GM12878 (cell line): ENCODE data around the gene C3orf70. TPM values are rescaled to one million over a fixed set of nuclear protein-coding genes. Genes with fewer than 3 reads are reported as not detected.

Experiments used
- ATAC-seq: fragments of 200-7000 bp; cut with Tn5 transposase; 3 replicates; pipeline ENCODE4 v1.9.1; 2020; ENCODE audit warnings: mild to moderate bottlenecking, moderate library complexity
- BruUV-seq: library from RNA; stranded (reverse); fragments of 400-500 nt; replicated peaks from 2 replicates; lab custom pipeline; 2021; lab: Mats Ljungman, UMichigan
- CTCF ChIA-PET: fragments of 300-600 bp; sonication (Branson Sonifier 250); formaldehyde crosslinking; extraction: SDS; loops from one replicate; lab custom pipeline; 2021; ENCODE audit warnings: inconsistent platforms; lab: Yijun Ruan, JAX
- POLR2A ChIA-PET: fragments of 350-600 bp; formaldehyde crosslinking; extraction: SDS; loops from one replicate; lab custom pipeline; 2021; ENCODE audit warnings: inconsistent platforms; lab: Charles Lee
- RAD21 ChIA-PET: fragments of 300-600 bp; sonication (Branson Sonifier 250); formaldehyde crosslinking; loops from one replicate; lab custom pipeline; 2023; ENCODE audit warnings: antibody characterized with exemption; ENCODE audit not compliant: unreplicated experiment; lab: Charles Lee
- SMC1A ChIA-PET: fragments of 300-600 bp; sonication (Branson Sonifier 250); formaldehyde crosslinking; loops from one replicate; lab custom pipeline; 2023; ENCODE audit not compliant: unreplicated experiment, uncharacterized antibody; lab: Charles Lee
- DNase-seq: peaks from one replicate; pipeline ENCODE4 v3.0.0-alpha.2; 2011; ENCODE audit warnings: low read depth, low spot score
- FAIRE-seq: peaks from 3 replicates; lab custom pipeline; 2011; peaks lifted over from hg19 to GRCh38; lab: Jason Lieb, UNC
- H2AFZ ChIP-seq: 2 replicates; pipeline ENCODE4 v1.6.0; 2011; ENCODE audit warnings: low read depth, low read length, control low read depth; ENCODE audit not compliant: control insufficient read depth
- H3K27ac ChIP-seq: 2 replicates; pipeline ENCODE4 v1.5.1; 2011; ENCODE audit warnings: control low read depth; ENCODE audit not compliant: control insufficient read depth, insufficient read depth
- H3K27me3 ChIP-seq, 2 experiments: replicated peaks in 1 of 2; 2 replicates each; pipeline versions ENCODE4 v1.6.0 to v1.6.1; 2011; ENCODE audit warnings: low read length in 1 of 2; ENCODE audit not compliant: control insufficient read depth in 2 of 2, insufficient read depth in 2 of 2
- H3K36me3 ChIP-seq, 2 experiments: 2 replicates each; pipeline ENCODE4 v1.5.1; 2011; ENCODE audit warnings: low read length in 1 of 2; ENCODE audit not compliant: control insufficient read depth in 2 of 2, insufficient read depth in 2 of 2
- H3K4me1 ChIP-seq: 2 replicates; pipeline ENCODE4 v1.6.1; 2011; ENCODE audit warnings: mild to moderate bottlenecking, low read length, moderate library complexity, mixed read lengths; ENCODE audit not compliant: control insufficient read depth, insufficient read depth
- H3K4me2 ChIP-seq: 2 replicates; pipeline ENCODE4 v1.6.0; 2011; ENCODE audit warnings: control low read depth; ENCODE audit not compliant: control insufficient read depth, insufficient read depth
- H3K4me3 ChIP-seq: fragments of 200-600 bp; sonication (generic); 2 replicates; pipeline ENCODE4 v1.5.1; 2016
- H3K79me2 ChIP-seq: 2 replicates; pipeline ENCODE4 v1.6.0; 2011; ENCODE audit warnings: low read length; ENCODE audit not compliant: control insufficient read depth, insufficient read depth
- H3K9ac ChIP-seq: 2 replicates; pipeline ENCODE4 v1.8.0; 2011; ENCODE audit warnings: low read length, control low read depth, mixed read lengths; ENCODE audit not compliant: control insufficient read depth, insufficient read depth
- H3K9me3 ChIP-seq: replicated peaks from 3 replicates; pipeline ENCODE4 v1.5.1; 2011; ENCODE audit warnings: mild to moderate bottlenecking, low read length; ENCODE audit not compliant: control insufficient read depth, insufficient read depth
- H4K20me1 ChIP-seq: 2 replicates; pipeline ENCODE4 v1.6.0; 2011; ENCODE audit not compliant: control insufficient read depth, insufficient read depth
- HDAC6 ChIP-seq: fragments of 200-600 bp; sonication (generic); IDR thresholded peaks from one replicate; pipeline ENCODE4 v1.8.0; 2017; ENCODE audit warnings: antibody characterized with exemption; ENCODE audit not compliant: unreplicated experiment
- PBX3 ChIP-seq: IDR thresholded peaks from 2 replicates; pipeline ENCODE4 v1.6.1; 2011; ENCODE audit warnings: mild to moderate bottlenecking, low read depth, low read length, moderate library complexity; ENCODE audit not compliant: insufficient replicate concordance
- TCF12 ChIP-seq: IDR thresholded peaks from 2 replicates; pipeline ENCODE4 v1.6.1; 2011; ENCODE audit warnings: low read depth, mild to moderate bottlenecking, low read length
- YBX1 ChIP-seq: fragments of 450-650 bp; IDR thresholded peaks from 2 replicates; pipeline ENCODE4 v1.6.1; 2016; ENCODE audit warnings: antibody characterized with exemption
- ZBTB33 ChIP-seq: fragments of 450-650 bp; IDR thresholded peaks from 2 replicates; pipeline ENCODE4 v1.6.1; 2017; ENCODE audit warnings: mild to moderate bottlenecking
- ZBTB4 ChIP-seq: fragments of 450-650 bp; formaldehyde crosslinking; IDR thresholded peaks from 2 replicates; pipeline ENCODE4 v1.4.0; 2022; ENCODE audit warnings: mild to moderate bottlenecking, moderate library complexity
- ZNF207 ChIP-seq: fragments of 450-650 bp; IDR thresholded peaks from 2 replicates; pipeline ENCODE4 v1.6.1; 2014; ENCODE audit warnings: antibody characterized with exemption, mild to moderate bottlenecking, borderline replicate concordance
- ZNF384 ChIP-seq: IDR thresholded peaks from 2 replicates; pipeline ENCODE4 v1.6.1; 2012; ENCODE audit warnings: low read depth, mild to moderate bottlenecking, low read length, improper control_type of control experiment, borderline replicate concordance
- ZSCAN29 ChIP-seq: fragments of 450-650 bp; IDR thresholded peaks from 2 replicates; pipeline ENCODE4 v1.6.1; 2017; ENCODE audit warnings: mild to moderate bottlenecking, moderate library complexity
- WGBS: methylation state at CpG from one replicate; pipeline ENCODE4 v1.1.6; 2016; ENCODE audit warnings: low lambda C conversion rate; ENCODE audit not compliant: insufficient replicate concordance, insufficient coverage; ENCODE audit errors: missing lambda C conversion rate; 5-methylcytosine and 5-hydroxymethylcytosine counted together
- in situ Hi-C: fragments of 300-500 bp; cut with MboI; formaldehyde crosslinking; loops from 9 replicates; pipeline ENCODE4 v1.14.3; 2018; ENCODE audit warnings: mixed read lengths
- intact Hi-C: fragments of 100-400 bp; cut with micrococcal nuclease; formaldehyde crosslinking; loops from one replicate; pipeline ENCODE4 v1.14.2; 2022; ENCODE audit not compliant: unreplicated experiment
- polyA plus RNA-seq, 11 experiments: library from polyadenylated mRNA; depleted of rRNA in 4 of 11; unstranded in 6 of 11; stranded (reverse) in 5 of 11; fragments of >200 nt; fragmentation: Nextera tagmentation in 4 of 11; fragmentation: Illumina TruSeq in 1 of 11; extraction: Ambion mirVana in 4 of 11; extraction: Trizol in 1 of 11; gene quantifications; 1 replicate in 1 of 11; 2 replicates in 10 of 11; pipeline versions ENCODE4 v1.2.1 to v1.2.3, GENCODE V29; 2011 to 2016; ENCODE audit warnings: inconsistent platforms in 2 of 11, missing spikeins in 2 of 11, low read depth in 1 of 11
- total RNA-seq, 4 experiments: library from RNA; depleted of rRNA in 3 of 4; stranded (reverse); fragments of >200 nt in 3 of 4; fragmentation: Illumina TruSeq in 1 of 4; extraction: Trizol in 1 of 4; gene quantifications; 2 replicates each; pipeline versions ENCODE4 v1.2.1 to v1.2.3, GENCODE V29; 2013 to 2021

C3orf70 gene
- total and polyA plus RNA-seq, 10 of the 15 experiments (the other 5 are each of a cell fraction or from before 2014, with no cell fraction given): 0.03 to 0.04 TPM; not detected in 8

- no peak overlapping the region for H3K4me2 ChIP-seq
- H3K9me3 ChIP-seq: no peaks in the 10 kb centered on the region; the same call in 2 of the 3 replicates
- H2AFZ ChIP-seq: no peak overlapping the region
- BruUV-seq: no TSS peak
- ATAC-seq: no peak
- intact Hi-C loops: no loop called here
- DNase-seq: no peak
- in situ Hi-C loops: no loop called here
- H3K4me1 ChIP-seq: no peaks in the 10 kb centered on the region
- ChIA-PET CTCF (no interaction called here), RAD21 (no interaction called here), SMC1A (interaction anchor here (0.6 kb wide), 1 partner anchor 28 kb away, joined by 3 read pairs; no protein-coding TSS in a partner anchor), POLR2A (no interaction called here)
- no peak overlapping the region for H3K4me3 ChIP-seq
- 78% methylated on average over 6 of the region's 6 CpGs for WGBS
- no peaks in the 10 kb centered on the region for H3K27me3 ChIP-seq
- no peak overlapping the region for H3K9ac ChIP-seq
- H3K27ac ChIP-seq: no peak overlapping the region
- H4K20me1 ChIP-seq: no peaks in the 10 kb centered on the region
- peaks cover 2 to 5% of the 10 kb centered on the region in 2 experiments; a peak in 3 of 4 replicates for H3K36me3 ChIP-seq
- no peak for FAIRE-seq
- no peak for TF ChIP-seq TCF12
- no peak for TF ChIP-seq YBX1
- no peak for TF ChIP-seq ZNF207
- H3K79me2 ChIP-seq: no peaks in the 10 kb centered on the region
These were observed 100.2 kb downstream of the C3orf70 start for GRCh38 chr3:185052631-185053030.

GRCh38 chr3:185051801-185052200 lies 101.1 kb downstream of the C3orf70 start:
- ChIA-PET RAD21 (no interaction called here), CTCF (interaction anchor here (1.0 kb wide), 1 partner anchor 126 kb away, joined by 3 read pairs; no protein-coding TSS in a partner anchor), POLR2A (no interaction called here), SMC1A (interaction anchor here (0.6 kb wide), 1 partner anchor 27 kb away, joined by 3 read pairs; no protein-coding TSS in a partner anchor)
- WGBS: 88% methylated on average over 8 of the region's 8 CpGs
- H3K4me2 ChIP-seq: no peak overlapping the region
- ATAC-seq (no peak), FAIRE-seq (no peak), DNase-seq (no peak)
- no peak overlapping the region for H3K4me3 ChIP-seq
- intact Hi-C loops (no loop called here), in situ Hi-C loops (no loop called here)
- H3K79me2 ChIP-seq: no peaks in the 10 kb centered on the region
- H4K20me1 ChIP-seq: no peaks in the 10 kb centered on the region
- no peak overlapping the region for H3K27ac ChIP-seq
- no peaks in the 10 kb centered on the region for H3K27me3 ChIP-seq
- H3K4me1 ChIP-seq: no peaks in the 10 kb centered on the region
- no peak overlapping the region for H2AFZ ChIP-seq
- peaks cover 2 to 5% of the 10 kb centered on the region in 2 experiments; a peak in 3 of 4 replicates for H3K36me3 ChIP-seq
- no peak overlapping the region for H3K9ac ChIP-seq
- BruUV-seq: no TSS peak
- H3K9me3 ChIP-seq: no peaks in the 10 kb centered on the region; the same call in 2 of the 3 replicates
- TF ChIP-seq ZSCAN29 (no peak), ZNF384 (no peak), HDAC6 (no peak), PBX3 (no peak), ZBTB4 (CRISPR knock-in tag) (no peak), ZBTB33 (no peak)
